Dedifferentiated amniotic fluid mesenchymal stem cell (primary cell): Measurements from ENCODE around the gene MSI2.

ENCODE experiments used
- DNase-seq: peaks from one replicate; pipeline ENCODE4 v3.0.0-alpha.2; 2016; ENCODE audit errors: extremely low spot score

Gene MSI2

GRCh38 chr17:57684711-57685498, 428.6 kb downstream of the MSI2 start:
- no peak for DNase-seq

GRCh38 chr17:57685499-57686132, 429.3 kb downstream of the MSI2 start:
- no peak for DNase-seq

DNA sequence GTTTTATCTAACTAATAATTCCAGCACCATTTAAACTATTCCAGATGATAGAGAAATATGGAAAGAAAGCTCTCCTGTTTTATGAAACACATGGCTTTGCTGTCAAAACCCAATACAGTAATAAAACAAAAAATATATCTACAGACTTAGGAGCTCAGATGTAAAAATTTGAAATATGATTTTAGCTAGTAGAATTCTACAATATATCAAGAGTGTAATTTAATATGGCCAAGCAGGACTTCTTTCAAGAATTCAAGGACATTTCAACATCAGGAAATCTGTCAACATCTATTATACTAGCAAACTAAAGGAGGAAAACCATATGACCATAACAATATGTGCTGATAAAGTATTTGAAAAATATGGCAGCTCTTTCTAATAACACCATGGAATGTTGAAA, 431.3 kb downstream of the MSI2 start:
- DNase-seq = peak; percentile 56

- DNase-seq = no peak
Measured at GRCh38 chr17:57689254-57689653, 432.9 kb downstream of the MSI2 start.

DNA sequence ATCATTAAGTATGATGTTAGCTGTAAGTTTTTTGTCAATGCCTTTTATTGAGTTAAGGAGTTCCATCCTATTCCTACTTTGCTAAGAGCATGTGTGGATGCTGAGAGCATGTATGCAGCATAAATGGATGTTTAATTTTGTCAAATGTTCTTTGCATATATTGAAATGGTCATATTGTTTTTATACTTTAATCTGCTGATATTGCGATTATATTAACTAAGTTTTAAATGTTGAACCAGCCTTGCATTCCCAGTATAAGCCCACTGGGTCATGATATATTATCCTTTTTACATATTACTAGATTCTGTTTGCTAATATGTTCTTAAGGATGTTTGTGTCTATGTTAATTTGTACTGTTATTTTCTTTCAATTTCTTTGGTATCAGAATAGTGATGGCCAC, 435.6 kb downstream of the MSI2 start:
- no peak for DNase-seq

DNA sequence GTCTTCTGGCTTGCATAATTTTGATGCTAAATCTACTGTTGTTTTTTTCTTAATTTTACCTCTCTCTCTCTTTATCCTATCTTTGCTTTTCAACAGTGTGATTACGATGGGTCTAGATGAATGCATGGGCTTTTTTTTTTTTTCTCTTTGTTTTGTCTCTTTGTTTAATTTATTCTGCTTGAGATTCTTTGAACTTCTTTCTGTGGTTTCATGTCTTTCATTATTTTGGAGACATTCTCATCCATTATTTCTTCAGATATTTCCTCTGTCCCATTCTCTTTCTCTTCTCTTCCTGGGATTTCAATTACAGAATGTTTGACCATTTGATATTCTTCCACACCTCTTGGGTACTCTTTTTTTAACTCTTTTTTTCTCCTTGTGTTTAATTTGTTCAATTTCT, 436.4 kb downstream of the MSI2 start:
- no peak for DNase-seq

GRCh38 chr17:57694051-57694450, 437.7 kb downstream of the MSI2 start:
- DNase-seq = no peak

DNA sequence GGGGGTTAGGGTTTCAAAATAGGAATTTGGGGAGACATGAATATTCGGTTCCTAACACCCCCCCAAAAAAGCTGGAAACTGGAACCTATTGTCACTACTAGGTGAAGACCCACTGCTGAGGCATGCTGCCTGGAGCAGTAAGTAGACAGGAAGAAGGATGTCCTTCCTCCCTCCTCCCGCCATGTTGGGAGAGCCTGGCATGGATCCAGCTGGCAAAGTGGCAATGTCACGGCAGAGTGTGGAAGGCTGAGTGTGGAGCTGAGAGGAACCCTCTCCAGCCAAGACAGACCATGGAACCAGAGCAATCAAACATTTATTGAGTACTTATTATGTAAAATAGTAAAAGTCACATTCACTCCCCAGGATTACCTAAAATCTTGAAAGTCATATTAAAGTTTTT, 439.7 kb downstream of the MSI2 start:
- no peak for DNase-seq

DNA sequence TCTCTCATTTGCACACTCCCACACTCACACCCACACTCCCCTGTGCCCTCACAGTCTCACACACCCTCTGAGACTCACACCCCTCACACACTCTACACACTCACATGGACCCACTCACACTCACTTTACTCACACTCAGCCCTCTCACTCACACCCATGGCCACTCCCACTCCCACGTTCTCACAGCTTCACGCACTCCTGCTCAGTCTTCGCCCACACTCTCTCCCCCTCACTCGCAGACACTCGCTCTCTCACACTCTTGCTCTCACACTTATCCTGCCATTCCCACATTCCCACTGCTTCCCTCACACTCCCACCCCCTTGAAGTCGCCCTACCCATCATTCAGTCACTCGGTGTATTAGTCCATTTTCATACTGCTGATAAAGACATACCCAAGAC, 440.9 kb downstream of the MSI2 start:
- DNase-seq = no peak

- no peak for DNase-seq
Measured at GRCh38 chr17:57697891-57698711, 441.8 kb downstream of the MSI2 start.

GRCh38 chr17:57699751-57700219, 443.5 kb downstream of the MSI2 start:
- DNase-seq = no peak

DNA sequence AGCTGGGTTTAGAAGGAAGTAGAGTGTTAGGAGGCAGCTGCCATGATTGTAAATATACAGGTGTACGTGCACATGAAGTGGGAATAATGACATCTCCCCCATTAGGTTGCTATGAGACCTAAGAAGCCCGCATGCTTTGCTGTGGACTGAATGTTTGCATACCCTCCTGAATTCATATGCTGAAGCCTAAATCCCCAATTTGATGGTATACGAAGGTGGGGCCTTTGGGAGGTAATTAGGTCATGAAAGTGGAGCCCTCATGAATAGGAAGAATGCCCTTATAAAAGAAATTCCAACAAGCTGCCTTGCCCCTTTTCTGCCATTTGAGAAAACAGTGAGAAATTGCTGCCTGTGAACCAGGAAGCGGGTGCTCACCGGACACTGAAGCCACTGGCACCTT, 444.8 kb downstream of the MSI2 start:
- no peak for DNase-seq

GRCh38 chr17:57703273-57703672, 446.9 kb downstream of the MSI2 start:
- no peak for DNase-seq

- no peak for DNase-seq
Measured at GRCh38 chr17:57704448-57704847, 448.1 kb downstream of the MSI2 start.

DNA sequence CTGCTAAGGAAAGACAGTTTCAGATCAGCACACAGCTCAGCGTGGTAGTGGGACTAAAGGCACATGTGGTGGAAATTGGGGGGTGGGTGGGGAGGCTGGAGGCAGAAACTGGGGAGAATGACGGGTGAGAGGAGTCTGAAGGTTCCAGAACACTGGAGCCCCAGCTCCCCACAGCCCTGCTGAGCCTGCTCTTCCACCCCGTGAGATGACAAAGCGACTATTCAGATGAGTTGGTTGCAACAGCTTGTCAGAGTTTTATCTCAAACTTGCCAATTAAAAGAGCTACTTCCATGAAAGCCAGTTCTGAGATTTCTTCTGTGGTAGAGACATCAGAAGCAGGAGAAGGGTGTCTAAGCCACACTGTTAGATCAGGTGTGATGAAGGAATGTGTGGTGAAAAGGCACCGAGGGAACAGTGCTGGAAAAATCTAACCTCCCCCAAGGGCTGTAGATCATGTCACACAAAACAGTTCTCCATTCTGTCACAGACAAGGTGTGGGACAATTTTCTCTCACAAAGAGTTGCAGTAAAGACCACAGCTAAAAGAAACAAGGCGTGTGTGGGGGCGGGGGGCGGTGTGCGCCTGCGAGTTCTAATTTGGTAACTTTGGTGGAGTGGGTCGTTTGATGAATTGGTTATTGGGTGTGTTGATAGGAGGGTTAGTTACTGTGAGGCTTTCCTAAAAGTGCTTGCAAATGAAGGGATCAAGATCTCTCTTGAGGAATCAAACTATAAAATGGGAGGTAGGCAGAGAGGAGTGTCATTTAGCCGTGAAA, 449.8 kb downstream of the MSI2 start:
- no peak for DNase-seq

DNA sequence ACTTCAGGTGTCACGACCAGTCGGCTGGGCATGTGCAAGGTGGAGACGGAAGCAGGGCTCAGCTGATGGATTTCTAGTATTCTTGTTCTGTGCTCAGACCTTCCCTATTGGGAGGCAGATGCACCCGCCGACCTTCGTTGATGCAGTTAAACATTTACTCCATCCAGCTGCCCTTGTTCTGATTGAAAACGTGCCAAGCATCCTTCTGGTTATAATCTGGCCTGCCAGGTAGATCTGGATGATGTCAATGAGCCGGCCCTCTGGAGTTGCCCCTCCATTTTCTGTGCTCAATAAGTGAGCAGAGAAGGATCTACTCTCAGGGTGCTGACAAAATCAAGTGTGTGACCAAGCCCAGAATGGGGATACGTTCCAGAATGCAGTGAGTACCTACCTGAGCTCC, 450.4 kb downstream of the MSI2 start:
- no peak for DNase-seq

DNA sequence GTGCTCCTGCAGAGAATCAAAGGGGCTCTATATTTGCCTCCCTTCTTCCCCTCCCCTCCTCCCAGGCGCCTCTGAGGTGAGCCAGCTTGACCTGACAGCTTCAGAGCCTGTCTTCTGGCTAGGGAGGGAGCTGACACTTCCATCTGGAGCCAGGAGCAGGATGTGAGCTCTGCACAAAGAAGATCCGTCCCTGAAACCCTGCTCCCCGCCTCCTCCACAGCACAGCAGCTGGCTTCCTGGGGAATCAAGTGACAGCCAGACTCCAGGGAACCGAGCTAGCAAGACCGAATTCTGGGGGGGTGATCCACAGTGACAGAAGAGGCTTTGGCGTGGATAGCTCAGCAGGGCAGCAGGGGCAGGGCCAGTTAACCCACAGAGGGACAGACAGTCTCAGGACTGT, 451.6 kb downstream of the MSI2 start:
- DNase-seq = no peak

DNA sequence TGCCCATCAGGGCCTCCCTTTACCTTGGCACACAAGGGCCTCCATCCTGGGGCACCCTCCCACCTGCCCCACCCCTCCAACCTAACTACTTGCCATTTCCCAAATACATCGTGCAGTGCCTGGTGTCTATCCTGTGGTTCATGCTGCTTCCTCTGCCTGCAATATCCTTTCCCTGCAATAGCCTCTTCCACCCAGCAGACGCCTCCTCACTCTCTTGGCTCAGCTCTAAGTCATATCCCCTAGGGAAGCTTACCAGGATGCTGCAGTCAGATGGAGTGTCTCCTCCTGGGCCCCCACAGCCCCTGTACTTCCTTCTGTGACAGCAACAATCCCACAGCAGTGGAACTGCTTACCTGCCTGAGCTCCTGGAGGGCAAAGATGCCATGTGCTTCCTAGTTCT, 452.1 kb downstream of the MSI2 start:
- no peak for DNase-seq

GRCh38 chr17:57713140-57713539, 456.8 kb downstream of the MSI2 start:
- no peak for DNase-seq

GRCh38 chr17:57714665-57715180, 458.4 kb downstream of the MSI2 start:
- no peak for DNase-seq

- no peak for DNase-seq
Measured at GRCh38 chr17:57715981-57716380, 459.7 kb downstream of the MSI2 start.

- no peak for DNase-seq
Measured at GRCh38 chr17:57718878-57719277, 462.6 kb downstream of the MSI2 start.
